ENCODE results near the gene LGMN.

GRCh38 chr14:92657457-92658142 lies 90.8 kb downstream of the LGMN start:
- TF ChIP-seq, protein P1, sequence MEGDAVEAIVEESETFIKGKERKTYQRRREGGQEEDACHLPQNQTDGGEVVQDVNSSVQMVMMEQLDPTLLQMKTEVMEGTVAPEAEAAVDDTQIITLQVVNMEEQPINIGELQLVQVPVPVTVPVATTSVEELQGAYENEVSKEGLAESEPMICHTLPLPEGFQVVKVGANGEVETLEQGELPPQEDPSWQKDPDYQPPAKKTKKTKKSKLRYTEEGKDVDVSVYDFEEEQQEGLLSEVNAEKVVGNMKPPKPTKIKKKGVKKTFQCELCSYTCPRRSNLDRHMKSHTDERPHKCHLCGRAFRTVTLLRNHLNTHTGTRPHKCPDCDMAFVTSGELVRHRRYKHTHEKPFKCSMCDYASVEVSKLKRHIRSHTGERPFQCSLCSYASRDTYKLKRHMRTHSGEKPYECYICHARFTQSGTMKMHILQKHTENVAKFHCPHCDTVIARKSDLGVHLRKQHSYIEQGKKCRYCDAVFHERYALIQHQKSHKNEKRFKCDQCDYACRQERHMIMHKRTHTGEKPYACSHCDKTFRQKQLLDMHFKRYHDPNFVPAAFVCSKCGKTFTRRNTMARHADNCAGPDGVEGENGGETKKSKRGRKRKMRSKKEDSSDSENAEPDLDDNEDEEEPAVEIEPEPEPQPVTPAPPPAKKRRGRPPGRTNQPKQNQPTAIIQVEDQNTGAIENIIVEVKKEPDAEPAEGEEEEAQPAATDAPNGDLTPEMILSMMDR (conservative IDR thresholded peaks at IDR 0.05 in 1 of 2, IDR thresholded peaks at IDR 0.05 in 1 of 2; ENCODE audit: low read depth in 1 of 2, low read length in 2 of 2): no peak
- TF ChIP-seq EZH2 (IDR thresholded peaks at IDR 0.05; ENCODE audit: low read length, missing control alignments): no peak
